Activated naive CD4-positive, alpha-beta T cell treated with anti-CD3 and anti-CD28 coated beads for 36 hours (primary cell): ENCODE measurements around the gene SF3A1. TPM values are rescaled to one million over a fixed set of nuclear protein-coding genes. Genes with fewer than 3 reads are reported as not detected.

Experiments used
- CTCF ChIA-PET: fragments of 350-600 bp; sonication (Branson Sonifier 250); formaldehyde crosslinking; loops from one replicate; lab custom pipeline; 2021; ENCODE audit warnings: antibody characterized with exemption; lab: Charles Lee
- DNase-seq: peaks from one replicate; pipeline ENCODE4 v3.0.0-alpha.2; 2020
- H3K27ac Mint-ChIP-seq: one replicate; pipeline ENCODE4 v1.8.0; 2021; ENCODE audit warnings: mild to moderate bottlenecking, mixed read lengths
- H3K27me3 Mint-ChIP-seq: one replicate; pipeline ENCODE4 v1.8.0; 2021; ENCODE audit warnings: low read depth, mixed read lengths
- H3K36me3 Mint-ChIP-seq: one replicate; pipeline ENCODE4 v1.8.0; 2021; ENCODE audit warnings: low read depth, mixed read lengths
- H3K4me1 Mint-ChIP-seq: one replicate; pipeline ENCODE4 v1.8.0; 2021; ENCODE audit warnings: low read depth, mixed read lengths
- H3K4me3 Mint-ChIP-seq: one replicate; pipeline ENCODE4 v1.8.0; 2021; ENCODE audit warnings: mild to moderate bottlenecking, moderate library complexity, mixed read lengths
- H3K9me3 Mint-ChIP-seq: one replicate; pipeline ENCODE4 v1.8.0; 2021; ENCODE audit warnings: mixed read lengths
- intact Hi-C: fragments of 100-400 bp; cut with micrococcal nuclease; formaldehyde crosslinking; loops from one replicate; pipeline ENCODE4 v1.15.1; 2023
- total RNA-seq, 2 experiments: library from RNA; stranded (reverse); gene quantifications; one replicate each; pipeline ENCODE4 v1.2.3, GENCODE V29; 2021

The SF3A1 gene
- total RNA-seq, 2 experiments from 2014 or later = 274 to 276 TPM

DNA sequence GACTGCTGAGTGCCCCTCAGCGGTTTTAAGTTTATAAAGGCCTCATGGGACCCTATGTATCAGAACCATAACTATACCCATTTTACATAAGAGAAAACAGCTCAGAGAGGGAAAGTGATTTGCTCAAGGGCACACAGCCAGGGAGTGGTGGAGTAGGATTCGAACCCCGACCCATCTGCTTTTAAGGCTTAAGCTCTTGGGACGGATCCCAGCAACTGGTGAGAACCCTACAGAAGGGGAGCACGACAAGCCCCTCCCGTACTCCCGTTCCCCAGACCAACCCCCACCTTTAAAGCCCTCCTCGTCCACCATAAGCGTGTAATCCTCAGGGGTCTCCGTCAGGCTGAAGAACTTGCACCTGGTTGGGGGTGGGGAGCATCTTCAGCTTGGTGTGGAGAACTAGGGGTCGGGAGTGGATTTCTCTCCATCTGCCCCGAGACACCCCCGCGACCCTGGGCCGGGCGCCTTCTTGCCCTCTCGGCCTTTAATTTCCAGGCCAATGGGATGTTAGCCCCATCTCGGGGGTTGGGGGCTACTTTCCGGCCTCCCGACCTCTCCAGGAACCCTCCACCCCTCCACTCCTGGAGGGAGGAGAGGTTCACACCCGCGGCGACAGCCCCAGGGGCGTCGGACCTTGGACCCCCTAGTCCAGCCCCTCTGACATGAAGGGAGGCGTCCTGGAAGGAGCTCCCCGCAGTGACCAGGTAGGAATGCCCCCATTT, 68.1 kb downstream of the SF3A1 start:
- no peak for DNase-seq
- peaks cover under 1% of the 10 kb centered on the region for H3K36me3 Mint-ChIP-seq
- intact Hi-C loops = loop anchor here (1.0 to 2.0 kb wide), 4 partner anchors 16 to 136 kb away; partner anchors contain the start of genes SF3A1 and TBC1D10A
- CTCF ChIA-PET = interaction anchor here (0.6 to 8.0 kb wide), 60 partner anchors 9 to 1585 kb away, joined by 3 to 287 read pairs (median 6); partner anchors contain the start of genes CCDC157, OSM, RNF215 and SEC14L2
- no peaks in the 10 kb centered on the region for H3K9me3 Mint-ChIP-seq
- H3K27ac Mint-ChIP-seq = no peak overlapping the region
- peaks cover 26% of the 10 kb centered on the region for H3K4me1 Mint-ChIP-seq
- H3K27me3 Mint-ChIP-seq = no peaks in the 10 kb centered on the region
- peak overlapping the region; percentile 77 for H3K4me3 Mint-ChIP-seq

DNA sequence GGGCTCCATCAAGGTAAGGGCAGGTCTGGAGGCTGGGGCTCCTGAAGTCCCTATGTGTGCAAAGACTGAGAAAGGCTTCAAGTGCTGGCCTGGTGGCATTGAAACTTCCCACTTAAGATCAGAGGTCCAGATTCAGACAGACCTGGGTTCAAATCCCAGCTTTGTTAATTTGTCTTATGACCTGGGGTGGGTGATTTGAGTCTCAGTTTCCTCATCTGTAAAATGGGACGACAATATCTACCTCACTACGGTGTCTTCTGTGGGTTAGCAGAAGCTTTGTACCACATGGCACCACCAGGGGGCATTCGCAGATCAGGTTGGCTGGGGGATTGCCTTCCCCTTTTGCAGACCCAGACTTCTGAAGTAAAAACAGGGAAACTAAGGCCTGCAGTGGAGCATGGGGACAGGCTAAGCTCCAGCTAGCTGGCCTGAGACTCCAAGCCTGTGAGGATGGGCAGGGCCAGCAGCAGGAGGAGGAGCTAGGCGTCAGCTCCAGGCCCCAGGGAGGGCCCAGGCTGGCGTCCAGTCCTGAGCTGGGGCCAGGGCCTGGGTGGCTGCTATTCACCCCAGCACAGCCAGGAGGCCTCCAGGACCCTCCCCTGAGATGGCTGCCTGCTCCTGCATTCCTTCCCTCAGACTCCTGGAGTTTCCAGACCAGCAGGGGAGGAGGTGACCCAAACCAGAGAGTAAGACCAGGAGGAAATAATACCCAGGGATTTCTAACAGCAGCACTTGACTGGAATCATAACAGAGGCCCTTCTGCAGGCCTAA, 68.9 kb downstream of the SF3A1 start:
- CTCF ChIA-PET = interaction anchor here (0.6 to 8.0 kb wide), 63 partner anchors 8 to 1586 kb away, joined by 3 to 287 read pairs (median 5); partner anchors contain the start of genes CCDC157, OSM, RNF215 and SEC14L2
- Mint-ChIP-seq H3K36me3 (no peaks in the 10 kb centered on the region), H3K27me3 (no peaks in the 10 kb centered on the region), H3K9me3 (no peaks in the 10 kb centered on the region), H3K4me1 (peaks cover 30% of the 10 kb centered on the region), H3K27ac (no peak overlapping the region), H3K4me3 (peak overlapping the region; percentile 77)
- DNase-seq = peak; percentile 97
- intact Hi-C loops = loop anchor here (1.0 to 2.0 kb wide), 6 partner anchors 17 to 197 kb away; partner anchors contain the start of gene RNF215

DNA sequence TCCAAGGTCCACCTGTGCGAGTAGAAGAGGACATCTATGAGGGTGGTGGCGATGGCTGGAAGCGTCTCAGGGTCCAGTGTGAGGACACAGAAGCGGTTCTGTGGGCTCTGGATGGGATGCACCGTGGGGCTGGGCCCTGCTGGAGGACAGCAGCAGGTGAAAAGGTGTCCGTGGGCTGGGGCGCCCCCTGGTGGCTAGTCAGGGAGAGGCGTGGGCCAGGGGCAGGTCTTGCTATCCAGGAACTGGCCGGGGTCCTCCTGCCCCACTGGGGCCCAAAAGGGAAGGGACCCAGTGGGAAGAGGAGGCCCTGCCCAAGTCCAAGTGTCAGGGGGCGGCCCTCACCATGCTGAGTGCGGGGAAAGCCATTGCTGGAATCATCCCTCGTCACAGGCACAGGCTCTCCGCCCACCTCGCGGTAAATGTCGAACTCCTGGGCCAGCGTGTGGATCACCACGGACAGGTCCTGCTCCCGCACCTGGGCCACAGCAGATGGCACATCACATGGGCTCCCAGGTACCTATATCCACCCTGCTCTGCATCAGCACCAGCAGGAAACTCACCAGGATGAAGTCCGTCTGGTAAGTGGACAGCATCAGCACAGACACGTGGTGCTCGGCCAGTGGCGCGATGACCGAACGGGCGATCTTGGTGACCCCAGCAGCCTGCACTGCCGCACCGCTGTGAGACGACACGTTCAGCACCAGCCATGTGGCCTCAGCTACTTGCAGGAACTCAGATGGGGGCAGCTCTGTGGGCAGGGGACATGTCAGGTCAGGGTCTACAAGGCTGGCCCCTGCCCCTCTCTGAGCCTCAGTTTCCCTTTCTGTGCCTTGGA, 69.7 kb downstream of the SF3A1 start:
- CTCF ChIA-PET = interaction anchor here (0.7 to 8.0 kb wide), 53 partner anchors 9 to 294 kb away, joined by 3 to 287 read pairs (median 7); partner anchors contain the start of genes OSM, RNF215, SEC14L2 and TBC1D10A
- no peaks in the 10 kb centered on the region for H3K27me3 Mint-ChIP-seq
- H3K36me3 Mint-ChIP-seq = no peaks in the 10 kb centered on the region
- peaks cover 32% of the 10 kb centered on the region for H3K4me1 Mint-ChIP-seq
- intact Hi-C loops = loop anchor here (1.0 kb wide), 5 partner anchors 24 to 198 kb away; partner anchors contain the start of gene RNF215
- no peak overlapping the region for H3K4me3 Mint-ChIP-seq
- H3K27ac Mint-ChIP-seq = no peak overlapping the region
- peak; percentile 92 for DNase-seq
- no peaks in the 10 kb centered on the region for H3K9me3 Mint-ChIP-seq

GRCh38 chr22:30286331-30286730, 70.4 kb downstream of the SF3A1 start:
- Mint-ChIP-seq H3K27me3 (no peaks in the 10 kb centered on the region), H3K4me3 (no peak overlapping the region), H3K9me3 (no peaks in the 10 kb centered on the region), H3K36me3 (no peaks in the 10 kb centered on the region), H3K27ac (no peak overlapping the region), H3K4me1 (peaks cover 28% of the 10 kb centered on the region)
- intact Hi-C loops = no loop called here
- no peak for DNase-seq
- CTCF ChIA-PET = interaction anchor here (0.6 to 8.0 kb wide), 12 partner anchors 9 to 181 kb away, joined by 3 to 287 read pairs (median 5); partner anchors contain the start of gene RNF215

DNA sequence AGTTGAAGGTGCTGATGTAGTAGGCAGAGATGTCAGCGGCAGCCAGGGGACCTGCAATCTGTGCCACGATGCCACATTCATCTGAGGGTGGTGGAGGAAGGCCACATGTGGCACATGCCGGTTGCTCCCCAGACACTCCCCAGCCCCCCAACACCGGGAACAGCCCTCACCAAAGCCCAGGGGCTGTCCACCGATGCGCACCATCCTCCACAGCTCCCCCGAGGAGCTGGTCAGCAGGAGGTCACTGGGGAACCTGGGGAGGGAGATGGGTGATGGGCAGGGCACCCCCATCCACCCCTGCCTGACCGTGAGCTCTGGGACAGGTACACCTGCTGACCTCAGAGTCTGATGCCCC, 70.9 kb downstream of the SF3A1 start:
- Mint-ChIP-seq H3K27me3 (no peaks in the 10 kb centered on the region), H3K4me3 (no peak overlapping the region), H3K9me3 (no peaks in the 10 kb centered on the region), H3K4me1 (peaks cover 26% of the 10 kb centered on the region), H3K27ac (no peak overlapping the region), H3K36me3 (no peaks in the 10 kb centered on the region)
- no peak for DNase-seq
- intact Hi-C loops = no loop called here
- CTCF ChIA-PET = interaction anchor here (0.6 to 8.0 kb wide), 13 partner anchors 8 to 180 kb away, joined by 3 to 287 read pairs (median 5); partner anchors contain the start of gene RNF215

DNA sequence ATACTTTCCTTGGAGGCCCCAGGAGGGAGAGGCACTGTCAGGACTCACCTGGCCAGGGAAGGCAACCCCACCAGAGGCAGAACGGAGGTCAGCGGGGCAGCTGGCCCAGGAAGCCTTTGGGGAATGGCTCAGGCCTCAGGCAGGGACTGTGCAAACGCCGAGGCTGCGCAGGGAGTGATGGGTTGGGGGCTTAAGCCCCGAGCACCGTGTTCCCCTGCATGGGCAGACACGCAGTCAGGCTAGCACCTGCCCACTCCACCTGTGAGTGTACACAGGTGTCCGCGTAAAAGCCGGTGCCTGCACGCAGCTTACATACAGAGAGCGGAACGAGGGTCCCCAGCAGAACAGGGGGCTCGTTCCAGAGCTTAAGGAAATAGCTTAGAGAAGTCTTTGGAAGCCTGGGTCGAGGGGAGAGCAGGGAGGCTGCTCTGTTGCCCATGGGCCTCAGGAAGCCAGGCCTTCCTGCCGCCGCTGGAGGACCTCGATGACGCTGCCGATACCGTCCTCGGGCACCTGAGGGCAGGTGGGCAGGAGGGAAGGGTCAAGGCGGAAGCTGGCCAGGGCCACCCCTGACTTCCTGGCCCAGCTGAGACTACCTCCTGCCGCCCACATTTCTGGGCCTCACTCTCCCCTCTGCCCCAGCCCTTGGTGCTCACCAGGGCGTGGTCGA, 71.4 kb downstream of the SF3A1 start:
- Mint-ChIP-seq H3K4me3 (no peak overlapping the region), H3K9me3 (no peaks in the 10 kb centered on the region), H3K36me3 (no peaks in the 10 kb centered on the region), H3K27ac (no peak overlapping the region), H3K4me1 (peaks cover 21% of the 10 kb centered on the region), H3K27me3 (no peaks in the 10 kb centered on the region)
- DNase-seq = no peak
- CTCF ChIA-PET = interaction anchor here (0.6 to 8.0 kb wide), 11 partner anchors 8 to 180 kb away, joined by 3 to 287 read pairs (median 5); partner anchors contain the start of gene RNF215
- intact Hi-C loops = no loop called here

DNA sequence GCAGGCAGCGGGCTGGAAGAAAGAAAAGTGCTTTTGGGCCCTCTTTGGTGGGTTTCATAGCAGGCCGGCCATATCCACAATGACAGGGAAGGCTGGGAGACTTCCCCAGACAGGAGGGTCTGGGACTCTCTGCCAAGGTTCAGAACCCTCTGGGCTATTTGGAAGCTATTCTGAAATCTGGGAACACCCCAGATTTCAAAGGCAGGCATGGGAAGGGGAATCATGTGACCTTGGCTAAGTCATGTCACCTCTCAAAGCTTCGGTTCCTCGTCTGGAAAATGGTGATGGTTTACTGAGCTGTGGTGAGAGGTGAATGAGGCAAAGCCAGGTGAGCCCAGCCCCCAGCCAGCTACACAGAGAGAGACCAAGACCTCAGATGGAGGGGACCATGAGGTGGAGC, 72.0 kb downstream of the SF3A1 start:
- Mint-ChIP-seq H3K27ac (no peak overlapping the region), H3K27me3 (no peaks in the 10 kb centered on the region), H3K4me1 (peaks cover 15% of the 10 kb centered on the region), H3K4me3 (no peak overlapping the region), H3K36me3 (no peaks in the 10 kb centered on the region), H3K9me3 (no peaks in the 10 kb centered on the region)
- CTCF ChIA-PET = interaction anchor here (1.3 to 8.0 kb wide), 4 partner anchors 20 to 179 kb away, joined by 3 to 287 read pairs (median 106); partner anchors contain the start of gene RNF215
- intact Hi-C loops = no loop called here
- no peak for DNase-seq

GRCh38 chr22:30284172-30284571, 72.5 kb downstream of the SF3A1 start:
- CTCF ChIA-PET = interaction anchor here (1.3 to 7.9 kb wide), 4 partner anchors 20 to 178 kb away, joined by 3 to 137 read pairs (median 40); no protein-coding TSS in a partner anchor
- H3K27me3 Mint-ChIP-seq = no peaks in the 10 kb centered on the region
- no peak overlapping the region for H3K27ac Mint-ChIP-seq
- peaks cover 15% of the 10 kb centered on the region for H3K4me1 Mint-ChIP-seq
- no peak overlapping the region for H3K4me3 Mint-ChIP-seq
- no peaks in the 10 kb centered on the region for H3K9me3 Mint-ChIP-seq
- DNase-seq = no peak
- H3K36me3 Mint-ChIP-seq = no peaks in the 10 kb centered on the region
- intact Hi-C loops = no loop called here

- Mint-ChIP-seq H3K27me3 (no peaks in the 10 kb centered on the region), H3K27ac (no peak overlapping the region), H3K4me1 (peaks cover 13% of the 10 kb centered on the region), H3K9me3 (no peaks in the 10 kb centered on the region), H3K36me3 (no peaks in the 10 kb centered on the region), H3K4me3 (no peak overlapping the region)
- CTCF ChIA-PET = interaction anchor here (0.6 to 7.9 kb wide), 5 partner anchors 11 to 178 kb away, joined by 3 to 137 read pairs (median 3); no protein-coding TSS in a partner anchor
- DNase-seq = no peak
- intact Hi-C loops = no loop called here
Observed at GRCh38 chr22:30283342-30283741, 73.4 kb downstream of the SF3A1 start.

GRCh38 chr22:30282616-30283046, 74.1 kb downstream of the SF3A1 start:
- Mint-ChIP-seq H3K27me3 (no peaks in the 10 kb centered on the region), H3K4me1 (peaks cover 15% of the 10 kb centered on the region), H3K4me3 (no peak overlapping the region), H3K27ac (no peak overlapping the region), H3K9me3 (no peaks in the 10 kb centered on the region), H3K36me3 (no peaks in the 10 kb centered on the region)
- intact Hi-C loops = no loop called here
- CTCF ChIA-PET = interaction anchor here (0.6 to 7.9 kb wide), 5 partner anchors 10 to 177 kb away, joined by 3 to 137 read pairs (median 3); no protein-coding TSS in a partner anchor
- no peak for DNase-seq
